GM19238 (cell line): ENCODE measurements around the gene SIRPD.
A peak's percentile ranks its signal among the peaks of the same experiment; 100 is the strongest.

Source experiments
- DNase-seq: peaks from one replicate; pipeline ENCODE4 v3.0.0; 2011; ENCODE audit warnings: low spot score; ENCODE audit not compliant: insufficient read length

The SIRPD gene

DNA sequence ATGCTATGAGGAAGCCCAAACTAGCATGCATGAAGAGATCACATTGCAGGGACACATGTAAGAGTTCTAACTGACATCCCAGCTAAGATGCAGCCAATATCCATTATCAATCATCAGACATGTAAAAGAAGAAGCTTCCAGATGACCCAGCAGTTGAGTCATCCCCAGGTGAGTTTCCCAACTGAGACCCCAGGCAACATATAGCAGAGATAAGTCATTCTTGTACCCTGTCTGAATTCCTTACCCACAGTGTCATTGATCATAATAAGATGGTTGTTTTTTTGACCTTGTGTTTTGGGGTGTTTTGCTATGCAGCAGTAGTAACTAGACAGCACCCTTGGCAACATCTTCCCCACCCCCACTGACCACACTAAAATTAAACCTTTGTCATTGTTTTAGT lies 18.9 kb downstream of the SIRPD start:
- no peak for DNase-seq

- DNase-seq, result no peak
Measured at GRCh38 chr20:1537731-1538058, 19.8 kb downstream of the SIRPD start.

- no peak for DNase-seq
Measured at GRCh38 chr20:1536893-1537730, 20.4 kb downstream of the SIRPD start.

DNA sequence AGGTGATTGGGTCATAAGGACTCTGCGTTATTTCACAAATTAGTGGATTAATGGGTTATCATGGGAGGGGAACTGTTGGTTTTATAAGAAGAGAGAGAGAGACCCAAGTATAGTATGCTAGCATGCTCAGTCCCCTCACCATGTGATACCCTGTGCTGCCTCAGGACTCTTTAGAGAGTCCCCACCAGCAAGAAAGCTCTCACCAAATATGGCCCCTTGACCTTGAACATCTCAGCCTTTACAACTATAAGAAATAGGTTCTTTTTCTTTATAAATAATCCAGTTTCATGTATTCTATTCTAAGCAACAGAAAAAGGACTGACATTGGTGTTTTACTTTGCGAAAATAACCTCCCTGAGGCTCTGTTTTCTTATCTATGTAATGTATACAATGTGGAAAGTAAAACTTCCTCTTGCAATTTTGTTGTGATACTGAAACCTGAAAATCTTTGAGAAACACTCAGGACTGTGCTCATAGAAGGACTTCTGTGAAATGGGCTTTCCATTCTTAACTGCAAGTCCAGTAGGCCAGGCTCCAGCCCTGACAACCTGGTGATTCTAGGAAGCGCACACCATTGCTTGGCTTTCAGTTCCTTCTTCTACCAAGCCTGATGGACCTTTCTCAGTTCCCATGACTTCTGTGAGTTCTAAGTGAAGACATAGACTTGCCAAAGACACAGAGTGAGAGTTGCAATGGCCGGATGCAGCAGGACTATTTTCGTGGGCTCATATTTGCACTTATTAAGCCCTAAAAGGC lies 21.9 kb downstream of the SIRPD start:
- peak; percentile 40 for DNase-seq

DNA sequence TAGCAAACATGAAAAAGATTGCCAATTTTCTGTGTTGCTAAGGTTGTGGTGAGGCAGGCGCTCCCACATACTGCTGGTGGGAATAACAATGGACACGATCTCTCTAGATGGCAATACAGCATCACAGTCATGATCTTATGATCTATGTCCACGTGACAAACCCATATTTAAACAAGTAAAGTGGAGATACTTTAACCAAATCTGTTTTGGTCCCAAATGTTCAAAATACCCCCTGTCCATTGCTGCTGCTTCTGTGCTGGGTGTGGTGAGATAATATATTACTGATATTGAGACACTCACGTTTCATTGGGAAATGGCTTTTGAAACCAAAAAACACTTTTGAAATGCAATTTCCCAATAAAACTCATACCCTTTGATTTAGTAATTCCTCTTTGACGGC lies 23.0 kb downstream of the SIRPD start:
- no peak for DNase-seq

- no peak for DNase-seq
Measured at GRCh38 chr20:1533059-1533458, 24.4 kb downstream of the SIRPD start.

DNA sequence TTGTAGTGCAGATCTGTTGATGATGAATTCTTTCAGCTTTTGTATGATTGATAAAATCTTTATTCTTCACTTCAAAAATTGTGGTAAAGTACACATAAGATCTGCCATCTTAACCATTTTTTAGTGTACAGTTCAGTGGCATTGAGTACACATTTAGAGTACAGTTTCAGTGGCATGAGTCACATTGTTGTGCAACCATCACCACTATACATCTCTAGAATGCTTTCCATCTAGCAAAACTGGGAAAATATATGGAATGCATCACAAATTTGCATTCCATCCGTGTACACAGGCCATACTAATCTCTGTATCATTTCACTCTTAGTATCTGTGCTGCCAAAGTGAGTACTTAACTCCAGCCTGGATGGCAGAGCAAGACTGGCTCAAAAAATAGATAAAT lies 28.7 kb downstream of the SIRPD start:
- DNase-seq, result no peak

GRCh38 chr20:1527923-1528322 lies 29.6 kb downstream of the SIRPD start:
- no peak for DNase-seq

- DNase-seq, result no peak
Measured at GRCh38 chr20:1526896-1527295, 30.6 kb downstream of the SIRPD start.

- no peak for DNase-seq
Measured at GRCh38 chr20:1526310-1526709, 31.2 kb downstream of the SIRPD start.

DNA sequence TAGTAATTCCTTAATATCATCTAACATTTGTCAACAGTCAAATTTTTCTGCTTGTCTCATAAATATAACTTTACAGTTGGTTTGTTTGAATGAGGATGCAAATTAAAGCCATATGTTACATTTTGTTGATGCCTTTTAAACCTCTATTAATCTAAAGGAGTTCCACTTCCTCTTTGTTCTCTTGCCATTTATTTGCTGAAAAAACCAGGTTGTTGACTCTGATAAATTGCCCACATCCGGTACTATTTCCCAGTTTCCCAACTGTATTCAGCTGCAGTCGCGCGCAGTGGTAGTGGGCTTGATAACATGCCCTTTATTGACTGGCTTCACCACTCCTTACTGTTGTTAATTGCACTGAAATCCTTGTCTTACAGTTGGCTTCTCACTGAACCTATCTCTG lies 33.5 kb downstream of the SIRPD start:
- DNase-seq, result no peak

- DNase-seq, result no peak
Measured at GRCh38 chr20:1517010-1517409, 40.5 kb downstream of the SIRPD start.

GRCh38 chr20:1513801-1514200 lies 43.7 kb downstream of the SIRPD start:
- DNase-seq, result no peak

GRCh38 chr20:1509237-1509636 lies 48.3 kb downstream of the SIRPD start:
- DNase-seq, result no peak

DNA sequence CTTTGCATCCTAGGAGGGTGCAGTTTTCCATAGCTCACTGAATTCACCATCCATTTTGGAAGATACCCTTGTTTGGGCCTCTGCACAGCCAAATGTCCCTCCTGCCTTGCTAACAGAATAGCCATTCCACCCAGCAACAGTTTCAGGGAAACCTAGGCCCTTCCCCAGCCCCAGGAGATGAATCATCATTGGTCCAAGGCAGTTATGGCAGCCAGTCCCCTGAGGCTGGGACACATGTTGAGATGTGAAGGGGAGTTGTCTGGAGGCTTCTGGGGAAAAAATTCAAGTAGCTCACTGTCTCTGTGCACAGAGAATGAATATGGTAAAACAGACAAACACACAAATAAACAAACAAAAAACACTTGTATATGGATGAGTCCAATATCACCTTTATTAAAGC lies 48.9 kb downstream of the SIRPD start:
- DNase-seq, result no peak

DNA sequence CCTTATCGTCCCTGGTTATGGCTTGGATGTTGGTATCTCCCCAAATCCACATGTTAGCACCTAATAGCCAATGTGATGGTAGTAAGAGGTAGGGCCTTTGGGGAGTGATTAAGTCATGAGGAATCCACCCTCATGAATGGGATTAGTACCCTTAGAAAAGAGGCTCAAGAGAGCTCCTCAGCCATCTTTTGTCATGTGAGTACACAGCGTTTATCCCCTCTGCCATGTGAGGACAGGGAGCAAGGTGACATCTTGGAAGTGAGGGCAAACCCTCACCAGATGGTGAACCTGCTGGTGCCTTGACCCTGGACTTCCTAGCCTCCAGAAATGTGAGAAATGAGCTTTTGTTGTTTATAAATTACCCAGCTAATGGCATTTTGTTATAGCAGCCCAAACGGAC lies 50.2 kb downstream of the SIRPD start:
- no peak for DNase-seq

- DNase-seq, result no peak
Measured at GRCh38 chr20:1505871-1506270, 51.6 kb downstream of the SIRPD start.

GRCh38 chr20:1505361-1505760 lies 52.1 kb downstream of the SIRPD start:
- DNase-seq, result no peak

DNA sequence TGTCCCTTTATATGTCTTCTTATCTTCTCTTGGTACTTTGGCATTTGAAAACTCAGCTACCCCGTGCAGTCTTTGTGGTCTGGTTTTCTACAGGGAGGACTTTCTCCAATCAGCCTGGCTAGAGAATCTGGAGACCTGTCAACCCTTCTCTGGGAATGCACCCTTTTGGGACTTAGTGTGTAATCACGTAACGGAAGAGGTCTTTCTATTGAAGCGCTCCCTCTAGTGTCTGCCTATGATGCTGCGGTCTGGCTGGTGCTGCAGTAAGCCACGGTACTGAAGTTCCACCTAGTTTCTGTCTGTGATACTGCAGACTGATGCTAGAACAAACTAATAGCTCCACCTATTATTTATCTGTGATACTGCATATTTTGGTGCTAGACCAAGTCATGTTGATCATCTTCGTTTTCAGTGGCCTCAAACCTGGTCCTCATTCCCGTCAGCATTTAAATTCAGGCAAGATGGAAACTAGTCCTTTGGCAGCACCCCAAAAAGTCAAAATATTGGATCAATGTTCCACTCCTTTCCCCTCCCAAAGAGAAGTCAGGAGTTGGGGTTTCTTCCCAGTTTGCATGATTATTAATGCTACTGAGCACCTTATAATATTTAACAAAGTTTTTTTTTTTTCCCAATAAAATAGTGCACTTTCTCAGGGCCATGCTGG lies 53.8 kb downstream of the SIRPD start:
- DNase-seq, result peak; percentile 56

DNA sequence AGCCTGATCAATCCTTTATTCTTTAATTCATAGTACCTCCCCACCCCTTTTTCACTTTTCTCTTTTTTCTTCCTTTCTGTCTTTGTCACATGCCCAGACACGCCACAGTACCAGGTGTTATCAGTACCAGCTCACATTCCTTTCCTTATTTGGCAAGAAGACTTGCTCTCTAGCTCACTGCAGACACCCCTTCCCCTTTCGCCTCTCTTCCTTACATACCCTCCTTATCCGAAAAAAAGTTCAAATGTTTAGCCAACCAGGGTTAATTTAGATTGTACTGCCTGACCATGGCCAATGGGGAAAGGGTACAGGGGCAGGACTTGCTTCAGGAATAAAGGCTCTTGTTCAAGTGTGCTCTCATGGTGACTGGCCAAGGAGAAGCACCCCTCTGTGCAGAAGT lies 57.0 kb downstream of the SIRPD start:
- no peak for DNase-seq

DNA sequence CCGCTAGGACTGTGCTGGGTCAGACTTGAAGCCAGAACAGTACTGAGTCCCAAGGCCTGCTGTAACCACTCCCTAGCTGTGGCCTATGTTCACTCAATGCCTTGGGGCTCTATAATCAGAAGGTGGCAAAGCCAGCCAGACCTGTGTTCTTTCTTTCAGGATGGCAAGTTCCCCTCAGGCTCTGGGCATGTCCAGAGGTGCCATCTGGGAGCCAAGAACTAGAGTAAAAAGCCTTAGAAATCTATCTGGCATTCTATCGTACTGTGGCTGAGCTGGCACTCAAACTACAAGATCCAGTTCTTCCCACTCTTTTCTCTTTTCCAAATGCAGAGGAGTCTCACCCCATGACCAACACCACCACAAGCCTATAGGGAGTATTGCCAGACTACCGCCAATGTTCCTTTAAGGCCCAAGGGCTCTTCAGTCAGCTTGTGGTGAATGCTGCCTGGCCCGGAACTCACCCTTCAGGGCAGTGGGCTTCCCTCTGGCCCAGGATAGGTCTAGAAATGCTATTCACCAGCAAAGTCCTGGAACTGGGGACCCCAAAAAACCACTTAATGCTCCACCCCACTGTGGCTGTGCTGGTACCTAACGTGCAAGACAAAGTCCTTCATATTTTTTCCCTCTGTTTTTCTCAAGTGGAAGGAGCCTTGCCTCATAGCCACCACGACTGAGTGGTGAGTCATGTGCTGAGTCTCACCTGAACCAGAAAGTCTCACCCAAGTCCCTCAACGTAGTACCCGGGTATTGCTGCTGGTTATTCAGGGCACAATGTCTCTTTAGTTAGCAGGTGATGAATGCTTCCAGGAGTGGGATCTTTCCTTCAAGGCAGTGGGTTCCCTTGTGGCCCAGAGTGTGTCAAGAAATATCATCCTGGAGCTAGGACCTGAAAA lies 57.7 kb downstream of the SIRPD start:
- DNase-seq, result no peak
